KBM-7 (cell line): ENCODE measurements around the gene CAMP.
"Not testable (repeated sequence)": the region's sequence is repeated elsewhere in the genome, so short reads cannot be mapped to it uniquely, and the experiment has no call there.

Experiments used
- DNase-seq: peaks from one replicate; pipeline ENCODE4 v3.0.0-alpha.2; 2015
- in situ Hi-C: fragments of 300-500 bp; cut with MboI; formaldehyde crosslinking; loops from 2 replicates; pipeline ENCODE4 v1.14.3; 2020; ENCODE audit warnings: low sequenced_read_pairs, low pct_unique_long_range_greater_than_20kb, mixed read lengths

Gene CAMP

GRCh38 chr3:48210534-48210933 lies 12.8 kb upstream of the CAMP start:
- DNase-seq, in situ Hi-C loops: not testable (repeated sequence)

GRCh38 chr3:48211776-48212175 lies 11.5 kb upstream of the CAMP start:
- in situ Hi-C loops, DNase-seq: not testable (repeated sequence)

- no peak for DNase-seq
- in situ Hi-C loops: no loop called here
Measured at GRCh38 chr3:48214225-48214624, 9.1 kb upstream of the CAMP start.

GRCh38 chr3:48215019-48215418 lies 8.3 kb upstream of the CAMP start:
- in situ Hi-C loops: no loop called here
- DNase-seq: no peak

- in situ Hi-C loops: no loop called here
- DNase-seq: no peak
Measured at GRCh38 chr3:48215466-48215865, 7.8 kb upstream of the CAMP start.

- DNase-seq: no peak
- in situ Hi-C loops: no loop called here
Measured at GRCh38 chr3:48215876-48216275, 7.4 kb upstream of the CAMP start.

GRCh38 chr3:48217449-48217848 lies 5.8 kb upstream of the CAMP start:
- in situ Hi-C loops: no loop called here

GRCh38 chr3:48218537-48218936 lies 4.8 kb upstream of the CAMP start:
- in situ Hi-C loops: no loop called here
- no peak for DNase-seq

More at GRCh38 chr3:48217449-48217848, 5.8 kb upstream of the CAMP start:
- no peak for DNase-seq

- no peak for DNase-seq
- in situ Hi-C loops: no loop called here
Measured at GRCh38 chr3:48219543-48219942, 3.8 kb upstream of the CAMP start.

GRCh38 chr3:48220746-48221145 lies 2.5 kb upstream of the CAMP start:
- no peak for DNase-seq
- in situ Hi-C loops: no loop called here

GRCh38 chr3:48225587-48225986 lies 2.3 kb downstream of the CAMP start:
- DNase-seq: no peak
- in situ Hi-C loops: no loop called here

- in situ Hi-C loops: no loop called here
Measured at GRCh38 chr3:48226939-48227338, 3.6 kb downstream of the CAMP start.

GRCh38 chr3:48232232-48232631 lies 8.9 kb downstream of the CAMP start:
- no peak for DNase-seq
- in situ Hi-C loops: no loop called here

More at GRCh38 chr3:48226939-48227338, 3.6 kb downstream of the CAMP start:
- no peak for DNase-seq

GRCh38 chr3:48232734-48233133 lies 9.4 kb downstream of the CAMP start:
- in situ Hi-C loops: no loop called here
- DNase-seq: peak; percentile 89

- in situ Hi-C loops: no loop called here
- no peak for DNase-seq
Measured at GRCh38 chr3:48233542-48233941, 10.2 kb downstream of the CAMP start.

- in situ Hi-C loops: no loop called here
- DNase-seq: no peak
Measured at GRCh38 chr3:48236531-48236930, 13.2 kb downstream of the CAMP start.

GRCh38 chr3:48238531-48239085 lies 15.3 kb downstream of the CAMP start:
- DNase-seq: no peak
- in situ Hi-C loops: no loop called here

- DNase-seq: peak; percentile 68
- in situ Hi-C loops: no loop called here
Measured at GRCh38 chr3:48240000-48240963, 17.0 kb downstream of the CAMP start.

GRCh38 chr3:48241796-48242455 lies 18.6 kb downstream of the CAMP start:
- peak; percentile 37 for DNase-seq
- in situ Hi-C loops: no loop called here

- in situ Hi-C loops: no loop called here
- no peak for DNase-seq
Measured at GRCh38 chr3:48243886-48244285, 20.6 kb downstream of the CAMP start.
